OCI-LY3 (cell line): Measurements from ENCODE around the gene AUTS2.

Experiments used
- H2AFZ ChIP-seq: fragments of 200-600, 300-600 bp; shearing (Covaris generic); 2 replicates; pipeline ENCODE4 v1.6.0; 2014; ENCODE audit warnings: antibody characterized with exemption, low read depth, low read length
- H3K27ac ChIP-seq: fragments of 200-600, 300-600 bp; sonication (generic); 2 replicates; pipeline ENCODE4 v1.5.1; 2014; ENCODE audit warnings: mild to moderate bottlenecking, low read length, moderate library complexity, mixed read lengths
- H3K27me3 ChIP-seq: fragments of 200-600, 300-600 bp; sonication (generic); 2 replicates; pipeline ENCODE4 v1.6.1; 2014; ENCODE audit warnings: low read depth, low read length, mixed read lengths
- H3K36me3 ChIP-seq: fragments of 200-600, 300-600 bp; sonication (generic); replicated peaks from 2 replicates; pipeline ENCODE3; 2014; ENCODE audit warnings: low read depth, low read length, mixed read lengths
- H3K4me1 ChIP-seq: fragments of 300-600, 200-600 bp; sonication (generic); 2 replicates; pipeline ENCODE4 v1.6.1; 2014; ENCODE audit warnings: low read length, mixed read lengths
- H3K4me2 ChIP-seq: fragments of 200-600, 300-600 bp; sonication (generic); 2 replicates; pipeline ENCODE4 v1.6.1; 2014; ENCODE audit warnings: low read length, mixed read lengths
- H3K4me3 ChIP-seq: fragments of 300-600, 200-600 bp; sonication (generic); 2 replicates; pipeline ENCODE4 v1.5.1; 2014; ENCODE audit warnings: antibody characterized with exemption, mild to moderate bottlenecking, low read length, moderate library complexity
- H3K79me2 ChIP-seq: fragments of 300-600, 200-600 bp; shearing (Covaris generic); 2 replicates; pipeline ENCODE4 v1.6.1; 2014; ENCODE audit warnings: mild to moderate bottlenecking, low read length, mixed read lengths
- H3K9ac ChIP-seq: fragments of 300-600, 200-600 bp; shearing (Covaris generic); 2 replicates; pipeline ENCODE4 v1.6.0; 2014; ENCODE audit warnings: mild to moderate bottlenecking, low read length, moderate library complexity
- H3K9me3 ChIP-seq: fragments of 200-600, 300-600 bp; shearing (Covaris generic); 2 replicates; pipeline ENCODE4 v1.6.1; 2014; ENCODE audit warnings: low read length, mixed read lengths; ENCODE audit not compliant: insufficient read depth
- H4K20me1 ChIP-seq: fragments of 200-600, 300-600 bp; sonication (generic); 2 replicates; pipeline ENCODE4 v1.6.1; 2016; ENCODE audit warnings: low read length, mixed read lengths; ENCODE audit not compliant: insufficient read depth
- EZH2phosphoT487 ChIP-seq: fragments of 200-600 bp; shearing (Covaris generic); IDR thresholded peaks from 2 replicates; pipeline ENCODE4 v1.6.1; 2018; ENCODE audit warnings: antibody characterized with exemption, mixed run types, low read depth
- TF ChIP-seq, protein P1 (sequence below): fragments of 200-600, 300-600 bp; sonication (generic); IDR thresholded peaks from 2 replicates; pipeline ENCODE4 v1.5.1; 2014; ENCODE audit warnings: antibody characterized with exemption, low read length, low read depth

The AUTS2 gene

GRCh38 chr7:70052691-70053090 lies 454.4 kb downstream of the AUTS2 start:
- no peaks in the 10 kb centered on the region for H4K20me1 ChIP-seq
- H3K27me3 ChIP-seq = no peaks in the 10 kb centered on the region
- H3K4me1 ChIP-seq = no peaks in the 10 kb centered on the region
- H2AFZ ChIP-seq = no peak overlapping the region
- no peak overlapping the region for H3K27ac ChIP-seq
- TF ChIP-seq, protein P1, sequence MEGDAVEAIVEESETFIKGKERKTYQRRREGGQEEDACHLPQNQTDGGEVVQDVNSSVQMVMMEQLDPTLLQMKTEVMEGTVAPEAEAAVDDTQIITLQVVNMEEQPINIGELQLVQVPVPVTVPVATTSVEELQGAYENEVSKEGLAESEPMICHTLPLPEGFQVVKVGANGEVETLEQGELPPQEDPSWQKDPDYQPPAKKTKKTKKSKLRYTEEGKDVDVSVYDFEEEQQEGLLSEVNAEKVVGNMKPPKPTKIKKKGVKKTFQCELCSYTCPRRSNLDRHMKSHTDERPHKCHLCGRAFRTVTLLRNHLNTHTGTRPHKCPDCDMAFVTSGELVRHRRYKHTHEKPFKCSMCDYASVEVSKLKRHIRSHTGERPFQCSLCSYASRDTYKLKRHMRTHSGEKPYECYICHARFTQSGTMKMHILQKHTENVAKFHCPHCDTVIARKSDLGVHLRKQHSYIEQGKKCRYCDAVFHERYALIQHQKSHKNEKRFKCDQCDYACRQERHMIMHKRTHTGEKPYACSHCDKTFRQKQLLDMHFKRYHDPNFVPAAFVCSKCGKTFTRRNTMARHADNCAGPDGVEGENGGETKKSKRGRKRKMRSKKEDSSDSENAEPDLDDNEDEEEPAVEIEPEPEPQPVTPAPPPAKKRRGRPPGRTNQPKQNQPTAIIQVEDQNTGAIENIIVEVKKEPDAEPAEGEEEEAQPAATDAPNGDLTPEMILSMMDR = no peak
- no peak for TF ChIP-seq EZH2phosphoT487
- no peaks in the 10 kb centered on the region for H3K9me3 ChIP-seq
- no peaks in the 10 kb centered on the region for H3K36me3 ChIP-seq
- no peaks in the 10 kb centered on the region for H3K79me2 ChIP-seq
- no peak overlapping the region for H3K9ac ChIP-seq
- no peak overlapping the region for H3K4me3 ChIP-seq
- no peak overlapping the region for H3K4me2 ChIP-seq

- Histone ChIP-seq H3K79me2 (no peaks in the 10 kb centered on the region), H3K27me3 (no peaks in the 10 kb centered on the region), H2AFZ (no peak overlapping the region), H3K27ac (no peak overlapping the region), H3K4me1 (no peaks in the 10 kb centered on the region), H3K4me3 (no peak overlapping the region), H3K4me2 (no peak overlapping the region), H3K9me3 (no peaks in the 10 kb centered on the region), H4K20me1 (no peaks in the 10 kb centered on the region), H3K36me3 (no peaks in the 10 kb centered on the region), H3K9ac (no peak overlapping the region)
- TF ChIP-seq, protein P1 = no peak
- no peak for TF ChIP-seq EZH2phosphoT487
Measured at GRCh38 chr7:70053421-70053820, 455.1 kb downstream of the AUTS2 start.

- Histone ChIP-seq H3K4me3 (no peak overlapping the region), H3K27ac (no peak overlapping the region), H3K27me3 (no peaks in the 10 kb centered on the region), H3K4me2 (no peak overlapping the region), H3K9ac (no peak overlapping the region), H3K79me2 (no peaks in the 10 kb centered on the region), H3K4me1 (no peaks in the 10 kb centered on the region), H4K20me1 (no peaks in the 10 kb centered on the region), H3K36me3 (no peaks in the 10 kb centered on the region), H3K9me3 (no peaks in the 10 kb centered on the region), H2AFZ (no peak overlapping the region)
- TF ChIP-seq EZH2phosphoT487 = no peak
- TF ChIP-seq, protein P1 = no peak
Measured at GRCh38 chr7:70053989-70054388, 455.7 kb downstream of the AUTS2 start.

DNA sequence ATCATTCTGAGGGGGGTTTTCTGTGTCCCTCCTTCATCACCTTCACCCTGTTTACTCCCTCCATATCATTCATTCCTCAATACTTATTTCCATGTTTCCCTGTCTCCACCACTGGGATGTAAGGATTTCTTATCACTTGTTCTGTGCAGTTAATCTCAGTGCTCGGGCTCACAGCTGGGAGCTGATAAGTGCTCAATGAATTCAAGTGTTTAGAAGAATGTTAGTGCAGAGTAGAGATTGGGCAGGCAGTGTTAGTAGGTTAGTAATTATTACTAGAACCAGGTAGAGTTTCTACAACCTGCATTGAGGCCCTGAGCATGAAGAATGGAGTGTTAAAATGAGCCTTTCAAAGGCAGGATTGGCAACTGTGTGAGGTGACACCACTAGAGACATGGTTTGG lies 458.1 kb downstream of the AUTS2 start:
- TF ChIP-seq, protein P1 = no peak
- no peak for TF ChIP-seq EZH2phosphoT487
- Histone ChIP-seq H3K4me1 (no peaks in the 10 kb centered on the region), H3K4me3 (no peak overlapping the region), H3K4me2 (no peak overlapping the region), H2AFZ (no peak overlapping the region), H3K27me3 (no peaks in the 10 kb centered on the region), H3K27ac (no peak overlapping the region), H3K79me2 (no peaks in the 10 kb centered on the region), H3K9ac (no peak overlapping the region), H3K9me3 (no peaks in the 10 kb centered on the region), H4K20me1 (no peaks in the 10 kb centered on the region), H3K36me3 (no peaks in the 10 kb centered on the region)
